Gastroesophageal sphincter (tissue), 4 donors: ENCODE data around the gene SLC36A1. TPM values are rescaled to one million over a fixed set of nuclear protein-coding genes. Genes with fewer than 3 reads are reported as not detected.

Experiments used
- ATAC-seq: fragments of 150-250 bp; one replicate; pipeline ENCODE4 v1.9.1; 2016; ENCODE audit warnings: mild to moderate bottlenecking, moderate library complexity
- H3K27ac ChIP-seq, 4 donors: fragments of 200-600 bp; sonication (generic) in 3 of 4; 1 replicate in 3 of 4; 2 replicates in 1 of 4; pipeline ENCODE4 v1.5.1; 2016 to 2019
- H3K27me3 ChIP-seq: fragments of 200-600 bp; sonication (generic); one replicate; pipeline ENCODE4 v1.5.1; 2019
- H3K36me3 ChIP-seq, 2 donors: fragments of 200-600 bp; sonication (generic); one replicate each; pipeline ENCODE4 v1.5.1; 2019; ENCODE audit warnings: control low read depth in 1 of 2
- H3K4me1 ChIP-seq, 3 donors: fragments of 200-600 bp; sonication (generic); 1 replicate in 2 of 3; 2 replicates in 1 of 3; pipeline ENCODE4 v1.5.1; 2016 to 2019; ENCODE audit warnings: control low read depth in 2 of 3
- H3K4me3 ChIP-seq, 2 donors: fragments of 200-600 bp; sonication (generic); one replicate each; pipeline ENCODE4 v1.5.1; 2019; ENCODE audit warnings: mild to moderate bottlenecking in 1 of 2, moderate library complexity in 1 of 2
- H3K9me3 ChIP-seq, 3 donors: fragments of 200-600 bp; sonication (generic); one replicate each; pipeline ENCODE4 v1.5.1; 2017 to 2019; ENCODE audit warnings: control low read depth in 2 of 3
- EP300 ChIP-seq: sonication (generic); formaldehyde crosslinking; IDR thresholded peaks from one replicate; pipeline ENCODE4 v1.6.1; 2017; ENCODE audit warnings: antibody characterized with exemption, mild to moderate bottlenecking
- POLR2A ChIP-seq, 2 donors: fragments of 450-650 bp; IDR thresholded peaks; one replicate each; pipeline ENCODE4 v1.6.1; 2017; ENCODE audit warnings: antibody characterized with exemption in 2 of 2, mild to moderate bottlenecking in 2 of 2, moderate library complexity in 1 of 2
- POLR2AphosphoS5 ChIP-seq: sonication (generic); formaldehyde crosslinking; IDR thresholded peaks from one replicate; pipeline ENCODE4 v1.6.1; 2017; ENCODE audit warnings: antibody characterized with exemption
- WGBS, 2 donors: methylation state at CpG; one replicate each; pipeline ENCODE4 v1.1.5; 2018; ENCODE audit warnings: low coverage in 1 of 2; 5-methylcytosine and 5-hydroxymethylcytosine counted together
- total RNA-seq, 4 donors: library from RNA; depleted of rRNA; stranded (reverse); fragments of >200 nt; gene quantifications; one replicate each; pipeline ENCODE4 v1.1.0, GENCODE V29; 2016
- TF ChIP-seq, protein P1 (sequence below), 4 experiments: fragments of 200-600 bp in 2 of 4; fragments of 450-650 bp in 2 of 4; sonication (generic) in 1 of 4; IDR thresholded peaks; one replicate each; pipeline ENCODE4 v1.5.1; 2017 to 2019; ENCODE audit warnings: antibody characterized with exemption in 4 of 4, mild to moderate bottlenecking in 2 of 4, moderate library complexity in 2 of 4

Gene SLC36A1
- total RNA-seq, 4 donors from 2014 or later, result 7.0 to 14.0 (median 8.5) TPM

DNA sequence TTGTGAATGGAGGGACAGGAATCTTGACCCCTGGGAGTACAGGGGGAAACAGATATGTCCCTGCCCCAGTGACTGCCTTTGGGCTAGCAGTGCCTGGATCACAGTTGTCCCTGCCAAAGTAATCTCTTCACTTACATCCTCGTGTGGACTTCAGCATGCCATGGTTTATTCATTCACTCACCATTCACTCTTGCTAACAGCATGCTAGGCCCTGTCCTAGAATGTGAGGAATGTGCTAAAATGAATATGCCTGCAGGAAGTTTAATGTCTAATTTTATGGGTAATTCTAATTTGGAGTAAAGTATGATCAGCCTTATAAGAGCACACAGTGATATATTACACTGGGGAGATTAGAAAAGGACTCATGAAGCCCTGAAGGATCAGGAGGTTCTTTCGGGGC, 80.8 kb downstream of the SLC36A1 start:
- no peaks in the 10 kb centered on the region for H3K4me1 ChIP-seq
- H3K36me3 ChIP-seq, result no peaks in the 10 kb centered on the region
- no peak overlapping the region for H3K4me3 ChIP-seq
- H3K27me3 ChIP-seq, result no peaks in the 10 kb centered on the region
- 63 to 65% methylated on average over 2 of the region's 2 CpGs for WGBS, 2 donors
- no peaks in the 10 kb centered on the region for H3K9me3 ChIP-seq
- ATAC-seq, result no peak
- no peak overlapping the region for H3K27ac ChIP-seq
- TF ChIP-seq POLR2AphosphoS5 (no peak), POLR2A (IDR thresholded peaks at IDR 0.05) (no peak), EP300 (no peak)
- TF ChIP-seq, protein P1, sequence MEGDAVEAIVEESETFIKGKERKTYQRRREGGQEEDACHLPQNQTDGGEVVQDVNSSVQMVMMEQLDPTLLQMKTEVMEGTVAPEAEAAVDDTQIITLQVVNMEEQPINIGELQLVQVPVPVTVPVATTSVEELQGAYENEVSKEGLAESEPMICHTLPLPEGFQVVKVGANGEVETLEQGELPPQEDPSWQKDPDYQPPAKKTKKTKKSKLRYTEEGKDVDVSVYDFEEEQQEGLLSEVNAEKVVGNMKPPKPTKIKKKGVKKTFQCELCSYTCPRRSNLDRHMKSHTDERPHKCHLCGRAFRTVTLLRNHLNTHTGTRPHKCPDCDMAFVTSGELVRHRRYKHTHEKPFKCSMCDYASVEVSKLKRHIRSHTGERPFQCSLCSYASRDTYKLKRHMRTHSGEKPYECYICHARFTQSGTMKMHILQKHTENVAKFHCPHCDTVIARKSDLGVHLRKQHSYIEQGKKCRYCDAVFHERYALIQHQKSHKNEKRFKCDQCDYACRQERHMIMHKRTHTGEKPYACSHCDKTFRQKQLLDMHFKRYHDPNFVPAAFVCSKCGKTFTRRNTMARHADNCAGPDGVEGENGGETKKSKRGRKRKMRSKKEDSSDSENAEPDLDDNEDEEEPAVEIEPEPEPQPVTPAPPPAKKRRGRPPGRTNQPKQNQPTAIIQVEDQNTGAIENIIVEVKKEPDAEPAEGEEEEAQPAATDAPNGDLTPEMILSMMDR (IDR thresholded peaks at IDR 0.05), result no peak

DNA sequence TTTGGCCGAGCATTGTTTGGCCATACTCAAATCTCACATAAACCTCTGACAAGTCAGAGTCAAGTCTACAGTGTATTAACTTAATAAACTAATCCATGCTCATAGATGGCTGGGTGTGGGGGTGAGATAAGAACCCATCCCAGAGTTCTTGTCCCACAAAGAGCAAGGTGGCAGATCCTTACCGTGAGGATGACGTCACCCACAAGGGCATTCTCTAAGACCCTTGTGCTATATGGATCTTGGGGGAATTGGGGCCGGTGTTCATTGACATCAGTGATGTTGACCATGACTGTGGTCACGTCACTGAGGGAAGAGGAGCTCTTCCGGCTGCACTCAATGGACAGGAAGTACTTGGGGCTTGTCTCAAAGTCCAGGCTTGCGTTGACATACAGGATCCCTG, 81.6 kb downstream of the SLC36A1 start:
- Histone ChIP-seq H3K27ac (no peak overlapping the region), H3K9me3 (no peaks in the 10 kb centered on the region), H3K4me1 (no peaks in the 10 kb centered on the region), H3K4me3 (no peak overlapping the region), H3K36me3 (no peaks in the 10 kb centered on the region), H3K27me3 (no peaks in the 10 kb centered on the region)
- no peak for ATAC-seq
- WGBS, 2 donors, result 67 to 85% methylated on average over 1 to 3 of the region's 7 CpGs
- TF ChIP-seq EP300 (no peak), POLR2AphosphoS5 (no peak), POLR2A (IDR thresholded peaks at IDR 0.05) (no peak)
- TF ChIP-seq, protein P1 (IDR thresholded peaks at IDR 0.05), result no peak

DNA sequence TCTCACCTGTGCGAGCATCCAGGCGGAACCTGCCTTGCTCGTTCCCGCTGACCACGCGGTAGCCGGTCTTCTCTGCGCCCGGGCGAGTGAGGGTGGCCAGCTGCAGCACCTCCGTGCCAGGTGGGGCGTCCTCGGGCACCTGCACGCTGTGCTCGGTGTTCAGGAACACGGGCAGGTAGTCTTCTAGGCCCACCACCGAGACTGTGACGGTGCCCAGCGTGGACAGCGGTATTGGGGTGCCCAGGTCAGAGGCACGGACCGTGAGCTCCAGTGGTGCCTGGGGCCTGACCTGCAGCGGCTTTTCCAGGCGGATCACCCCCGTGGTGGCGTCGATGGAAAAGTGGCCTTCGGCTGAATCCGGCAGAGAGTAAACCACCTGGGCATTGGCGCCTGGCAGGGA, 84.2 kb downstream of the SLC36A1 start:
- no peak for ATAC-seq
- TF ChIP-seq POLR2AphosphoS5 (no peak), EP300 (no peak), POLR2A (IDR thresholded peaks at IDR 0.05) (no peak)
- TF ChIP-seq, protein P1 (IDR thresholded peaks at IDR 0.05), result no peak
- WGBS, 2 donors, result 93% methylated on average over 3 of the region's 30 CpGs; no CpG with 5 or more reads in 1 of the 2 donors
- Histone ChIP-seq H3K27ac (no peak overlapping the region), H3K9me3 (no peaks in the 10 kb centered on the region), H3K4me1 (no peaks in the 10 kb centered on the region), H3K36me3 (no peaks in the 10 kb centered on the region), H3K27me3 (no peaks in the 10 kb centered on the region), H3K4me3 (no peak overlapping the region)

DNA sequence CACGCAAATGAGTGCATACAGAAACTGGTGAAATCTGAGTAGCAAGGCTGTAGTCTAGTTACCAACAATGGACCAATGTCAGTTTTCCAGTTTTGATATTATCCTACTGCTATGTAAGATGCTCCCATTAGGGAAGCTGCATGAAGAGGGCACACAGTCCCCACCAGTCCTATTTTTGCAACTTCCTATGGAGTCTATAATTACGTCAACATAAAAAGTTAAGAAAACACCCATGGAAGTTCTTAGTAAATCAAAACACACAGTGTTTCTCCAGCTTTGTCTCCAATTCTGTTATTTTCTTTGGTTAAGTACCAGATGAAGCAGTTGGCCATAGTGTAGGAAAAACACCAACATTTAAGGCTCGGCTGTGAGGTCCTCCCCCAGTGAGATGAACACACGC, 85.0 kb downstream of the SLC36A1 start:
- TF ChIP-seq POLR2AphosphoS5 (no peak), POLR2A (IDR thresholded peaks at IDR 0.05) (no peak), EP300 (no peak)
- TF ChIP-seq, protein P1 (IDR thresholded peaks at IDR 0.05), result no peak
- Histone ChIP-seq H3K4me3 (no peak overlapping the region), H3K9me3 (no peaks in the 10 kb centered on the region), H3K27ac (no peak overlapping the region), H3K4me1 (no peaks in the 10 kb centered on the region), H3K27me3 (no peaks in the 10 kb centered on the region), H3K36me3 (no peaks in the 10 kb centered on the region)
- no peak for ATAC-seq
- WGBS, 2 donors, result 80 to 88% methylated on average over 1 to 4 of the region's 4 CpGs

DNA sequence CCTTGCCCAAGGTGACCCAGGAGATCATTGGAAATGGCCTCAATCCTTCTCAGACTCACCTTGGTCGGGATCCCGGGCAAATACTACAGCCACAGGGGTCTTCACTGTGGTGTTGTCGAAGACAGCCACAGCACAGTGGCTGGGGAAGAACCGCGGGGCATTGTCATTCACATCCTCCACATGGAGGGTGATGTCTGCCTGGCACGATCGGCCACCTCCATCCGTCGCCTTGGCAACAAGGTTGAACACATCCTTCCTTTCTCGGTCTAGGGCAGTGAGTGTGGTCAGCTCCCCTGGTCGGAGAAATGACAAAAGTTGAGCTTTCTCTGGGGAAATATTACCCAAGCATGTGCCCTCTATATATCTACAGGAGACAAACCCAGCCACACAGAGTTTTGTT, 86.9 kb downstream of the SLC36A1 start:
- H3K4me3 ChIP-seq, result no peak overlapping the region
- H3K4me1 ChIP-seq, result no peaks in the 10 kb centered on the region
- no peaks in the 10 kb centered on the region for H3K27me3 ChIP-seq
- TF ChIP-seq, protein P1 (IDR thresholded peaks at IDR 0.05), result no peak
- TF ChIP-seq POLR2AphosphoS5, result no peak
- no peak for TF ChIP-seq POLR2A (IDR thresholded peaks at IDR 0.05)
- no peak for TF ChIP-seq EP300
- no peaks in the 10 kb centered on the region for H3K36me3 ChIP-seq
- H3K27ac ChIP-seq, result no peak overlapping the region
- H3K9me3 ChIP-seq, result no peaks in the 10 kb centered on the region
- ATAC-seq, result no peak
- 57 to 67% methylated on average over 7 to 9 of the region's 11 CpGs for WGBS, 2 donors
